Astrocyte of the cerebellum (primary cell): ENCODE measurements around the gene MCRS1.

ENCODE experiments used
- DNase-seq: peaks from one replicate; pipeline ENCODE4 v3.0.0-alpha.2; 2011; ENCODE audit warnings: low read depth
- H3K4me3 ChIP-seq: 2 replicates; pipeline ENCODE4 v1.5.1; 2011; ENCODE audit warnings: mild to moderate bottlenecking, low read depth, low read length, moderate library complexity
- CTCF ChIP-seq: IDR thresholded peaks from 2 replicates; pipeline ENCODE4 v1.5.1; 2012; ENCODE audit warnings: low read length, low read depth, moderate library complexity, mild to moderate bottlenecking; ENCODE audit errors: missing control alignments
- in situ Hi-C: cut with HindIII; loops from 2 replicates; pipeline ENCODE4 v1.10.0; 2017; ENCODE audit warnings: low sequenced_read_pairs

MCRS1 gene

GRCh38 chr12:49568442-49569162 lies 660 bp upstream of the MCRS1 start:
- TF ChIP-seq CTCF, result no peak
- H3K4me3 ChIP-seq, result peak overlapping the region; percentile 99
- in situ Hi-C loops, result no loop called here
- no peak for DNase-seq

- in situ Hi-C loops, result no loop called here
- no peak for TF ChIP-seq CTCF
- peak overlapping the region; percentile 99 for H3K4me3 ChIP-seq
- DNase-seq, result no peak
Measured at GRCh38 chr12:49567302-49567610, 686 bp downstream of the MCRS1 start.

- in situ Hi-C loops, result no loop called here
- no peak for TF ChIP-seq CTCF
- DNase-seq, result no peak
- no peak overlapping the region for H3K4me3 ChIP-seq
Measured at GRCh38 chr12:49566361-49566760, 1.6 kb downstream of the MCRS1 start.

- H3K4me3 ChIP-seq, result no peak overlapping the region
- no peak for TF ChIP-seq CTCF
- DNase-seq, result no peak
- in situ Hi-C loops, result no loop called here
Measured at GRCh38 chr12:49565406-49566265, 2.3 kb downstream of the MCRS1 start.

GRCh38 chr12:49564686-49565405 lies 3.1 kb downstream of the MCRS1 start:
- H3K4me3 ChIP-seq, result no peak overlapping the region
- TF ChIP-seq CTCF, result no peak
- no peak for DNase-seq
- in situ Hi-C loops, result no loop called here

GRCh38 chr12:49563951-49564685 lies 3.8 kb downstream of the MCRS1 start:
- DNase-seq, result no peak
- in situ Hi-C loops, result no loop called here
- H3K4me3 ChIP-seq, result no peak overlapping the region
- TF ChIP-seq CTCF, result no peak
